Thyroid gland (tissue), 4 donors: Measurements from ENCODE around the gene PREX1.

Source experiments
- CTCF ChIP-seq, 6 experiments: fragments of 200-600 bp in 3 of 6; fragments of 450-650 bp in 3 of 6; sonication (generic) in 3 of 6; IDR thresholded peaks; one replicate each; pipeline ENCODE4 v1.5.1; 2016 to 2019; ENCODE audit warnings: antibody characterized with exemption in 6 of 6, mild to moderate bottlenecking in 2 of 6, inconsistent platforms in 1 of 6, moderate library complexity in 1 of 6
- POLR2A ChIP-seq, 2 donors: fragments of 450-650 bp; IDR thresholded peaks; one replicate each; pipeline ENCODE4 v1.6.1; 2017; ENCODE audit warnings: antibody characterized with exemption in 2 of 2, mild to moderate bottlenecking in 2 of 2, moderate library complexity in 1 of 2

GRCh38 chr20:48622421-48622820 is 205.4 kb downstream of the PREX1 start:
- TF ChIP-seq CTCF (IDR thresholded peaks at IDR 0.05) (no peak), POLR2A (IDR thresholded peaks at IDR 0.05) (no peak)
